MCF 10A (cell line): ENCODE measurements around the gene LRP4. TPM values are rescaled to one million over a fixed set of nuclear protein-coding genes. Genes with fewer than 3 reads are reported as not detected.
A peak's percentile ranks its signal among the peaks of the same experiment; 100 is the strongest.

Experiments
- BruUV-seq: library from RNA; stranded (reverse); fragments of 400-500 nt; replicated peaks from 2 replicates; lab custom pipeline; 2021; lab: Mats Ljungman, UMichigan
- CTCF ChIA-PET: fragments of 300-600 bp; sonication (Branson Sonifier 250); formaldehyde crosslinking; extraction: SDS; loops from one replicate; lab custom pipeline; 2021; ENCODE audit warnings: antibody characterized with exemption, inconsistent platforms; lab: Yijun Ruan, JAX
- POLR2A ChIA-PET: fragments of 300-600, 350-650 bp; sonication (Branson Sonifier 250); formaldehyde crosslinking; extraction: SDS; loops from one replicate; lab custom pipeline; 2020; ENCODE audit warnings: antibody characterized with exemption, inconsistent platforms; lab: Yijun Ruan, JAX
- DNase-seq: peaks from one replicate; pipeline ENCODE4 v3.0.0-alpha.2; 2018; ENCODE audit not compliant: unreplicated experiment
- H3K27ac Mint-ChIP-seq: one replicate; pipeline ENCODE4 v1.8.0; 2022; ENCODE audit warnings: mild to moderate bottlenecking, low read depth, mixed read lengths; ENCODE audit not compliant: unreplicated experiment
- H3K27me3 Mint-ChIP-seq: one replicate; pipeline ENCODE4 v1.8.0; 2022; ENCODE audit warnings: mixed read lengths; ENCODE audit not compliant: insufficient read depth, unreplicated experiment
- H3K36me3 Mint-ChIP-seq: one replicate; pipeline ENCODE4 v1.8.0; 2022; ENCODE audit warnings: mild to moderate bottlenecking, moderate library complexity, mixed read lengths; ENCODE audit not compliant: insufficient read depth, unreplicated experiment
- H3K4me1 Mint-ChIP-seq: one replicate; pipeline ENCODE4 v1.8.0; 2022; ENCODE audit warnings: mixed read lengths; ENCODE audit not compliant: insufficient read depth, unreplicated experiment
- H3K4me3 Mint-ChIP-seq: one replicate; pipeline ENCODE4 v1.8.0; 2022; ENCODE audit warnings: mild to moderate bottlenecking, moderate library complexity, mixed read lengths; ENCODE audit not compliant: unreplicated experiment
- H3K9me3 Mint-ChIP-seq: one replicate; pipeline ENCODE4 v1.8.0; 2022; ENCODE audit warnings: mixed read lengths; ENCODE audit not compliant: unreplicated experiment
- CTCF ChIP-seq: fragments of 200-600 bp; IDR thresholded peaks from one replicate; pipeline ENCODE4 v1.8.0; 2022; ENCODE audit warnings: antibody characterized with exemption, mild to moderate bottlenecking; ENCODE audit not compliant: unreplicated experiment
- intact Hi-C: fragments of 100-400 bp; cut with micrococcal nuclease; formaldehyde crosslinking; loops from 2 replicates; pipeline ENCODE4 v1.14.1; 2022
- total RNA-seq: library from RNA; stranded (reverse); gene quantifications from 2 replicates; pipeline ENCODE4 v1.2.3, GENCODE V29; 2022

The LRP4 gene
- total RNA-seq, 1 experiment from 2014 or later, result 1.0 TPM

GRCh38 chr11:46850829-46851380 is 67.4 kb downstream of the LRP4 start:
- no peaks in the 10 kb centered on the region for H3K36me3 Mint-ChIP-seq

GRCh38 chr11:46849631-46850030 is 68.7 kb downstream of the LRP4 start:
- intact Hi-C loops, result no loop called here
- no peaks in the 10 kb centered on the region for H3K9me3 Mint-ChIP-seq
- CTCF ChIA-PET, result no interaction called here
- DNase-seq, result peak; percentile 24
- no peaks in the 10 kb centered on the region for H3K27me3 Mint-ChIP-seq
- POLR2A ChIA-PET, result interaction anchor here (0.7 kb wide), 1 partner anchor 18 kb away, joined by 3 read pairs; no protein-coding TSS in a partner anchor
- peaks cover 12% of the 10 kb centered on the region for H3K4me1 Mint-ChIP-seq
- no peak overlapping the region for H3K4me3 Mint-ChIP-seq
- no peak for TF ChIP-seq CTCF
- no TSS peak for BruUV-seq
- no peak overlapping the region for H3K27ac Mint-ChIP-seq
- H3K36me3 Mint-ChIP-seq, result no peaks in the 10 kb centered on the region

More at GRCh38 chr11:46850829-46851380, 67.4 kb downstream of the LRP4 start:
- H3K4me1 Mint-ChIP-seq, result peaks cover 12% of the 10 kb centered on the region
- H3K27ac Mint-ChIP-seq, result no peak overlapping the region
- DNase-seq, result no peak
- no peaks in the 10 kb centered on the region for H3K9me3 Mint-ChIP-seq
- CTCF ChIA-PET, result no interaction called here
- POLR2A ChIA-PET, result no interaction called here
- H3K27me3 Mint-ChIP-seq, result no peaks in the 10 kb centered on the region
- intact Hi-C loops, result no loop called here
- no peak overlapping the region for H3K4me3 Mint-ChIP-seq
- no TSS peak for BruUV-seq
- no peak for TF ChIP-seq CTCF

DNA sequence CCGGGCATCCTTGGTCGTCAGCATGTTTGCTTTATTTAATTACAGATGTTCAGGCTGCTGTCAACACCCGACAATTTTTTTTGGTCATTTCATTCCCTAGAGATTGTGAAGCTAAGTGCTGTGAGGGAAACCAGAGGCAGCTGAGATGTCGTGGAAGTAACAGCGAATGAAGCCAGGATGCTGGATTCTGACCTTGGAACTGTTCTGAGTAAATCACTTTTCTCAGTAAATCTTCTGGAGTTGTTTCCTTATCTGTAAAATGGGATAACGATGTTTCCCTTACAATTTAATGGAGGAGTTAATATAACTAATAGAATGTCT is 71.9 kb downstream of the LRP4 start:
- no peak for DNase-seq

More for the DNA sequence above, 71.9 kb downstream of the LRP4 start:
- Mint-ChIP-seq H3K27me3 (no peaks in the 10 kb centered on the region), H3K9me3 (no peaks in the 10 kb centered on the region), H3K27ac (peak overlapping the region; percentile 91), H3K4me3 (peak overlapping the region; percentile 89), H3K36me3 (peaks cover 10% of the 10 kb centered on the region), H3K4me1 (peaks cover 17% of the 10 kb centered on the region)
- CTCF ChIA-PET, result interaction anchor here (0.6 kb wide), 1 partner anchor 19 kb away, joined by 3 read pairs; no protein-coding TSS in a partner anchor
- TF ChIP-seq CTCF, result no peak
- intact Hi-C loops, result no loop called here
- BruUV-seq, result TSS peak; percentile 88
- POLR2A ChIA-PET, result interaction anchor here (0.6 to 4.9 kb wide), 15 partner anchors 9 to 402 kb away, joined by 3 to 74 read pairs (median 4); partner anchors contain the start of genes ACP2, ARHGAP1 and ZNF408
